ENCODE results near the gene HIBCH.

Gene HIBCH

DNA sequence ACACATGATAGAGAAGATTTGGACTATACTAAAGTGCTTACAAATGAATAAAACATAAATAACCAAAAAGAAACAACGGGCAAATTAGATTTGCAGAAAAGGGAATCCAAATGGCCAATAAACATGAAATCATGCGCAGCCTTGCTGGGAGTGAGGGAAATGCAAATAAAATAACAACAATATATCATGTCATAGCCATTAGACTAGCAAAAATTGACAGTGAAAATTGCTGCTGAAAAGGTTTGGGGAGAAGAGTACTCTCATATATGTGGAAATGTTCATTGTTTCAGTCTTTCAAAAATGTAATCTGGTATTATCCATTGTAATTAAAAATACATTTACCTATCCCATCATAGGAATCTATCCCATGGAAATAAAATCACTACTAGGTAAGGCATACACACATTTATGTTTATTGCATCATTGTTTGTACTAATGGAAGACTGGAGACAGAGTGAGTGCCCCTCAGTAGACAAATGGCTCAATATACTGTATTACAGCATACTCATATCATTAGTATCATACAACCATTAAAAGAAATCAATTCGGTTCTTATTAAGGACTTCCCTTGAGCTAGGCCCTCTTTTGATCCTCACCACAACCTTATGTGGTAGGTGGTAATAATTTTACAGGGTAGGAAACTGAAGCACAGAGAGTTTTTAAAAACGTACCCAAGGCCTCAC is 163.0 kb downstream of the HIBCH start:
- no peak for DNase-seq (ENCODE audit: low read depth in 2 of 2)
